ENCODE data around the gene SEPTIN8.

DNA sequence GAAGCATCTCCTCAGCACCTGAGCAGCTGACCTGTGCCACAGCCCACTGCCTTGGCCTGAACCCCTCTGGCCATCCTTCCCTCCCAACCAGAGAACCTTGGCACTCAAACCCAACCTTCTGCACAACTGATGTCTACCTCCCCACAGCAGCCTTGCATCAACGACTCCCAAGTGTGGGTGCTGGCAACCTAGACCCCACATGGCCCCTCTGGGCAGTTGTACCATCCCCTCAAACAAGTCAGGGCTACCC, 10.3 kb downstream of the SEPTIN8 start:
- TF ChIP-seq, protein P1, sequence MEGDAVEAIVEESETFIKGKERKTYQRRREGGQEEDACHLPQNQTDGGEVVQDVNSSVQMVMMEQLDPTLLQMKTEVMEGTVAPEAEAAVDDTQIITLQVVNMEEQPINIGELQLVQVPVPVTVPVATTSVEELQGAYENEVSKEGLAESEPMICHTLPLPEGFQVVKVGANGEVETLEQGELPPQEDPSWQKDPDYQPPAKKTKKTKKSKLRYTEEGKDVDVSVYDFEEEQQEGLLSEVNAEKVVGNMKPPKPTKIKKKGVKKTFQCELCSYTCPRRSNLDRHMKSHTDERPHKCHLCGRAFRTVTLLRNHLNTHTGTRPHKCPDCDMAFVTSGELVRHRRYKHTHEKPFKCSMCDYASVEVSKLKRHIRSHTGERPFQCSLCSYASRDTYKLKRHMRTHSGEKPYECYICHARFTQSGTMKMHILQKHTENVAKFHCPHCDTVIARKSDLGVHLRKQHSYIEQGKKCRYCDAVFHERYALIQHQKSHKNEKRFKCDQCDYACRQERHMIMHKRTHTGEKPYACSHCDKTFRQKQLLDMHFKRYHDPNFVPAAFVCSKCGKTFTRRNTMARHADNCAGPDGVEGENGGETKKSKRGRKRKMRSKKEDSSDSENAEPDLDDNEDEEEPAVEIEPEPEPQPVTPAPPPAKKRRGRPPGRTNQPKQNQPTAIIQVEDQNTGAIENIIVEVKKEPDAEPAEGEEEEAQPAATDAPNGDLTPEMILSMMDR (IDR thresholded peaks at IDR 0.05; ENCODE audit: insufficient read depth, low read length): no peak
- TF ChIP-seq POLR2AphosphoS5 (IDR thresholded peaks at IDR 0.05; ENCODE audit: low read depth): no peak
- TF ChIP-seq, protein P2, sequence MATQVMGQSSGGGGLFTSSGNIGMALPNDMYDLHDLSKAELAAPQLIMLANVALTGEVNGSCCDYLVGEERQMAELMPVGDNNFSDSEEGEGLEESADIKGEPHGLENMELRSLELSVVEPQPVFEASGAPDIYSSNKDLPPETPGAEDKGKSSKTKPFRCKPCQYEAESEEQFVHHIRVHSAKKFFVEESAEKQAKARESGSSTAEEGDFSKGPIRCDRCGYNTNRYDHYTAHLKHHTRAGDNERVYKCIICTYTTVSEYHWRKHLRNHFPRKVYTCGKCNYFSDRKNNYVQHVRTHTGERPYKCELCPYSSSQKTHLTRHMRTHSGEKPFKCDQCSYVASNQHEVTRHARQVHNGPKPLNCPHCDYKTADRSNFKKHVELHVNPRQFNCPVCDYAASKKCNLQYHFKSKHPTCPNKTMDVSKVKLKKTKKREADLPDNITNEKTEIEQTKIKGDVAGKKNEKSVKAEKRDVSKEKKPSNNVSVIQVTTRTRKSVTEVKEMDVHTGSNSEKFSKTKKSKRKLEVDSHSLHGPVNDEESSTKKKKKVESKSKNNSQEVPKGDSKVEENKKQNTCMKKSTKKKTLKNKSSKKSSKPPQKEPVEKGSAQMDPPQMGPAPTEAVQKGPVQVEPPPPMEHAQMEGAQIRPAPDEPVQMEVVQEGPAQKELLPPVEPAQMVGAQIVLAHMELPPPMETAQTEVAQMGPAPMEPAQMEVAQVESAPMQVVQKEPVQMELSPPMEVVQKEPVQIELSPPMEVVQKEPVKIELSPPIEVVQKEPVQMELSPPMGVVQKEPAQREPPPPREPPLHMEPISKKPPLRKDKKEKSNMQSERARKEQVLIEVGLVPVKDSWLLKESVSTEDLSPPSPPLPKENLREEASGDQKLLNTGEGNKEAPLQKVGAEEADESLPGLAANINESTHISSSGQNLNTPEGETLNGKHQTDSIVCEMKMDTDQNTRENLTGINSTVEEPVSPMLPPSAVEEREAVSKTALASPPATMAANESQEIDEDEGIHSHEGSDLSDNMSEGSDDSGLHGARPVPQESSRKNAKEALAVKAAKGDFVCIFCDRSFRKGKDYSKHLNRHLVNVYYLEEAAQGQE (IDR thresholded peaks at IDR 0.05; ENCODE audit: insufficient replicate concordance, low read depth): no peak
